ENCODE data around the gene RPL32. TPM values are rescaled to one million over a fixed set of nuclear protein-coding genes. Genes with fewer than 3 reads are reported as not detected.
A peak's percentile ranks its signal among the peaks of the same experiment; 100 is the strongest.

The RPL32 gene
- total and polyA plus RNA-seq, 9 of the 15 experiments (the other 6 are each of a cell fraction or from before 2014, with no cell fraction given): 2,738 to 6,200 (median 4,286) TPM

- TF ChIP-seq, protein P1, sequence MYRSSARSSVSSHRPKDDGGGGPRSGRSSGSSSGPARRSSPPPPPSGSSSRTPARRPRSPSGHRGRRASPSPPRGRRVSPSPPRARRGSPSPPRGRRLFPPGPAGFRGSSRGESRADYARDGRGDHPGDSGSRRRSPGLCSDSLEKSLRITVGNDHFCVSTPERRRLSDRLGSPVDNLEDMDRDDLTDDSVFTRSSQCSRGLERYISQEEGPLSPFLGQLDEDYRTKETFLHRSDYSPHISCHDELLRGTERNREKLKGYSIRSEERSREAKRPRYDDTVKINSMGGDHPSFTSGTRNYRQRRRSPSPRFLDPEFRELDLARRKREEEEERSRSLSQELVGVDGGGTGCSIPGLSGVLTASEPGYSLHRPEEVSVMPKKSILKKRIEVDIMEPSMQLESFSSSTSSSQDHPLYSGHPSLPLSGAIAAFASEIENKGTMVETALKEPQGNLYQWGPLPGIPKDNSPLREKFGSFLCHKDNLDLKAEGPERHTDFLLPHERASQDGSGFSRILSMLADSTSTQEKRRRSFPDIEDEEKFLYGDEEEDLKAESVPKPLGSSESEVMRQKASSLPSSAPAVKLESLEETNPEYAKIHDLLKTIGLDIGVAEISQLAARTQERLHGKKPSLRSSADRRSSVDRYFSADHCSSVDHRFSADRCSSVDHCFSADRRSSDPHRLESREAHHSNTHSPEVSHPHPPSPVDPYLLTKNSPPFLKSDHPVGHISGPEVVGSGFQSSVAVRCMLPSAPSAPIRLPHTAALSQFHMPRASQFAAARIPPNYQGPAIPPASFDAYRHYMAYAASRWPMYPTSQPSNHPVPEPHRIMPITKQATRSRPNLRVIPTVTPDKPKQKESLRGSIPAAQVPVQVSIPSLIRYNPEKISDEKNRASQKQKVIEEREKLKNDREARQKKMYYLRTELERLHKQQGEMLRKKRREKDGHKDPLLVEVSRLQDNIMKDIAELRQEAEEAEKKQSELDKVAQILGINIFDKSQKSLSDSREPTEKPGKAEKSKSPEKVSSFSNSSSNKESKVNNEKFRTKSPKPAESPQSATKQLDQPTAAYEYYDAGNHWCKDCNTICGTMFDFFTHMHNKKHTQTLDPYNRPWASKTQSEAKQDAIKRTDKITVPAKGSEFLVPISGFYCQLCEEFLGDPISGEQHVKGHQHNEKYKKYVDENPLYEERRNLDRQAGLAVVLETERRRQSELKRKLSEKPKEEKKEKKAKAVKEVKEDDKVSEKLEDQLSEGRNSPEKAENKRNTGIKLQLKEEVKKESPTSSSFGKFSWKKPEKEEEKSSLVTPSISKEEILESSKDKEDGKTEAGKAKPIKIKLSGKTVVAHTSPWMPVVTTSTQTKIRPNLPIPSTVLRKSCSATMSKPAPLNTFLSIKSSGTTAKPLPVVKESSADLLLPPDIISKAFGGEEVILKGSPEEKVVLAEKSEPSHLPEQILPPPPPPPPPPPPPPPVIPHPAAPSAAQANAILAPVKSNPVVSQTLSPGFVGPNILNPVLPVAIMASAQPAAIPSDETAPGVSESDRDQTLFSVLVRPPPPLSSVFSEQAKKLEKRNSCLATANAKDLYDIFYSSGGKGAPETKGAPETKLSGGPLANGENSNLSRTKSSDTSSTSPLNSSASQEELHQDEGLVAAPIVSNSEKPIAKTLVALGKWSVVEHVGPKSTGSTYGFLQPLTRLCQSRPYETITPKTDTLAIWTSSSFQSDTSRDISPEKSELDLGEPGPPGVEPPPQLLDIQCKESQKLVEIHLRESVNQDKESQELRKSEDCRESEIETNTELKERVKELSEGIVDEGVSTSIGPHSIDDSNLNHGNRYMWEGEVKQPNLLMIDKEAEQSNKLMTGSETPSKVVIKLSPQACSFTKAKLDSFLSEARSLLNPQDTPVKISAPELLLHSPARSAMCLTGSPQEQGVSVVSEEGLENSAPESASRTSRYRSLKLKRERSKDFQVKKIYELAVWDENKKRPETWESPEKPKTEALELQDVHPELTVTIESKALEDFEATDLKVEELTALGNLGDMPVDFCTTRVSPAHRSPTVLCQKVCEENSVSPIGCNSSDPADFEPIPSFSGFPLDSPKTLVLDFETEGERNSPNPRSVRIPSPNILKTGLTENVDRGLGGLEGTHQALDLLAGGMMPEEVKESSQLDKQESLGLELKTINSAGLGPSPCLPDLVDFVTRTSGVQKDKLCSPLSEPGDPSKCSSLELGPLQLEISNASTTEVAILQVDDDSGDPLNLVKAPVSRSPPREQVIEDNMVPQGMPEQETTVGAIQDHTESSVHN (IDR thresholded peaks at IDR 0.05; ENCODE audit: borderline replicate concordance in 1 of 2, low read depth in 1 of 2): no peak
- TF ChIP-seq MAFG (tag; conservative IDR thresholded peaks at IDR 0.05) (peak; percentile 83), NBN (IDR thresholded peaks at IDR 0.05; ENCODE audit: low read depth) (0 out of 2 replicates have a peak, but pooled peaks have one; percentile 30), ZNF551 (CRISPR knock-in tag; IDR thresholded peaks at IDR 0.05) (no peak), LARP7 (IDR thresholded peaks at IDR 0.05) (0 out of 2 replicates have a peak, but pooled peaks have one; percentile 15), SMC3 (conservative IDR thresholded peaks at IDR 0.05; ENCODE audit: insufficient read depth, low read depth, low read length) (0 out of 2 replicates have a peak, but pooled peaks have one; percentile 30), THRAP3 (IDR thresholded peaks at IDR 0.05; ENCODE audit: borderline replicate concordance) (0 out of 2 replicates have a peak, but pooled peaks have one; percentile 20), EGR1 (conservative IDR thresholded peaks at IDR 0.05) (peak; percentile 74), ARNT (IDR thresholded peaks at IDR 0.05) (peak in 1 of 2 experiments; percentile 81; a peak in 2 of 4 replicates), MAFK (IDR thresholded peaks at IDR 0.05; ENCODE audit: low read length) (peak; percentile 42; the same call in 1 of the 2 replicates), C11orf30 (IDR thresholded peaks at IDR 0.05; ENCODE audit: low read depth) (peak; percentile 91), MAFF (IDR thresholded peaks at IDR 0.05; ENCODE audit: low read length) (peak; percentile 66), HDAC1 (IDR thresholded peaks at IDR 0.05) (0 out of 4 replicates have a peak, but pooled peaks of 1 of the 2 experiments have one; percentile 19), ZNF316 (IDR thresholded peaks at IDR 0.05) (peak; percentile 95), IRF2 (CRISPR knock-in tag; IDR thresholded peaks at IDR 0.05) (no peak), EHMT2 (IDR thresholded peaks at IDR 0.05) (peak; percentile 42; the same call in 1 of the 2 replicates), NFE2 (IDR thresholded peaks at IDR 0.05; ENCODE audit: low read depth) (peak; percentile 22; the same call in 1 of the 2 replicates)
- TF ChIP-seq, protein P2, sequence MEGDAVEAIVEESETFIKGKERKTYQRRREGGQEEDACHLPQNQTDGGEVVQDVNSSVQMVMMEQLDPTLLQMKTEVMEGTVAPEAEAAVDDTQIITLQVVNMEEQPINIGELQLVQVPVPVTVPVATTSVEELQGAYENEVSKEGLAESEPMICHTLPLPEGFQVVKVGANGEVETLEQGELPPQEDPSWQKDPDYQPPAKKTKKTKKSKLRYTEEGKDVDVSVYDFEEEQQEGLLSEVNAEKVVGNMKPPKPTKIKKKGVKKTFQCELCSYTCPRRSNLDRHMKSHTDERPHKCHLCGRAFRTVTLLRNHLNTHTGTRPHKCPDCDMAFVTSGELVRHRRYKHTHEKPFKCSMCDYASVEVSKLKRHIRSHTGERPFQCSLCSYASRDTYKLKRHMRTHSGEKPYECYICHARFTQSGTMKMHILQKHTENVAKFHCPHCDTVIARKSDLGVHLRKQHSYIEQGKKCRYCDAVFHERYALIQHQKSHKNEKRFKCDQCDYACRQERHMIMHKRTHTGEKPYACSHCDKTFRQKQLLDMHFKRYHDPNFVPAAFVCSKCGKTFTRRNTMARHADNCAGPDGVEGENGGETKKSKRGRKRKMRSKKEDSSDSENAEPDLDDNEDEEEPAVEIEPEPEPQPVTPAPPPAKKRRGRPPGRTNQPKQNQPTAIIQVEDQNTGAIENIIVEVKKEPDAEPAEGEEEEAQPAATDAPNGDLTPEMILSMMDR (IDR thresholded peaks at IDR 0.05 in 2 of 3, conservative IDR thresholded peaks at IDR 0.05 in 1 of 3; ENCODE audit: insufficient read depth in 2 of 3, low read depth in 1 of 3, low read length in 3 of 3): peak; percentile 52 to 74 (median 57); a peak in 4 of 6 replicates
These were observed 18.5 kb downstream of the RPL32 start (continued) for GRCh38 chr3:12822725-12823373.
